Muscle of arm (tissue), 14 donors: Measurements from ENCODE around the gene HTN3. TPM values are rescaled to one million over a fixed set of nuclear protein-coding genes. Genes with fewer than 3 reads are reported as not detected.
A peak's percentile ranks its signal among the peaks of the same experiment; 100 is the strongest.
"Not testable (repeated sequence)": the region's sequence is repeated elsewhere in the genome, so short reads cannot be mapped to it uniquely, and the experiment has no call there.

Experiments
- DNase-seq: peaks from one replicate; pipeline ENCODE4 v3.0.0-alpha.2; 2013
- long read RNA-seq, 11 donors: transcript quantifications; one replicate each; lab custom pipeline, GENCODE V29; 2026
- polyA plus RNA-seq, 12 donors: library from polyadenylated mRNA; unstranded; fragments of 120-200 nt; gene quantifications; one replicate each; pipeline ENCODE4 v1.2.1, GENCODE V29; 2013; ENCODE audit not compliant: insufficient read length in 12 of 12

The HTN3 gene
- polyA plus RNA-seq: not detected
- long read RNA-seq, donor 1: 0 reads
- long read RNA-seq, donor 2: 0 reads
- long read RNA-seq, donor 3: 0 reads
- long read RNA-seq, donor 4: 0 reads
- long read RNA-seq, donor 5: 0 reads
- long read RNA-seq, donor 6: 0 reads
- long read RNA-seq, donor 7: 0 reads
- long read RNA-seq, donor 8: 0 reads
- long read RNA-seq, donor 9: 0 reads
- long read RNA-seq, donor 10: 0 reads
- long read RNA-seq, donor 11: 0 reads

GRCh38 chr4:70028159-70028558, at the start of gene HTN3:
Gene HTN3 (plus strand): TSS chr4:70028459. CDS start chr4:70030741, 2,282 bp downstream.
- not testable (repeated sequence) for DNase-seq

DNA sequence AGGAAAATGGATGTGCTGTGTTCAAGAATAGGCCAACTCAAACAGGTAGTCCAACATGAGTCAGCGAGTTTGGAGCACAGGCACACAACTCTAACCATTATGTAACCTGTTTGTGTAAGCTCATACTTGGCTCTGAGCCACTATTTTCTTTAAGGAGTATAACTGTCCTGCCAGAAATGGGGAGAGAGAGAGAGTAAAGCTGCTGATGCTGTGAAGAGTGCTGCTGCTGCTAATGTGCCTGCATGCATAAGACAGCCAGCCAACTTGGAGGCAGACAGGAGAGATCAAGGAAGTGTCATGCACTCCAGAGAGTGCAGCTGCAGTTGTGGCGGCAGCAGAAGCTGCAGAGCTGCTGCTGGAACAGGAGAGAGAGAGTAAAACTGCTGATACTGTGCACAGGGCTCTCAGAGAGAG, 44.2 kb upstream of the HTN3 start:
- DNase-seq: peak; percentile 70

- no peak for DNase-seq
Measured at GRCh38 chr4:69986663-69987062, 41.6 kb upstream of the HTN3 start.

DNA sequence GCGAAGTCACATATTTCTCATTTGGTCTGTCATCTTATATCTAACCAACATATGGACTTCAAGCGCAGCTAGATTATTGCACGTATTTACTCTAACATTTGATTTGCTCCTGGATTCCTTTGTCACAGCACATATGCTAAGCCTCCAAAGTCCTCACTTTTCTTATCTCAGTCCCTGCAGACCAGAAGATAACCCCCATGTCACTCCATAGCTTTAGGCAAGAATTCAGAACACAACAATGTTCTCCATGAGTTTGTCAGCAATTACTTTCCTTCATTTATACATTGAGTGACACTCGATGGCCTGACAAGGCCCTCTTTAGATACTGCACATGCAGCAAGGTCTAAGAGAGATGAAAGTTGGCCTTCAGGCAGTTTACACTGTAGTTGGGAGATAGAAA, 37.2 kb upstream of the HTN3 start:
- DNase-seq: no peak

- DNase-seq: no peak
Measured at GRCh38 chr4:69994782-69995181, 33.5 kb upstream of the HTN3 start.

DNA sequence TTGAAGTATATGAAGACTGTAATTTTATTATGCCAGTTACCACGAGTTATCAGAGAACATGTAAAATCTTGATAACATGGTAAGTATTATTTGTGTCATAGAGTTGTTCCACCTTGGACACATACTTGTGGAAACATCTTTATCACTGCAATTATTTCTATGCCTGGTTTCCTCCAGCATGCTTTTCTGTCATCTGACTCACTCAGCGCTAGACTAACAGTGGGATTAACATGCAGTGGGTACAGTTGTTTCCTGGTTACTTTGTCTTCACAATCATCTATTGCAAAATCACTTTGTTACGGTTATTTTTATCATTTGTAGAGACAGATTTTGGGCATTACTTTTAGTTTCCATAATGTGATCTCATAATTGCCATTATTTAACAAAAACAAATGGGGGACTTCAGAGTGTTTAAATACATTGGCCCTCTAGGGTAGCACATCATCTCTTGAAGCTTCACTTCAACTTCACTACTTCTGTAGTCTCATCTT, 32.7 kb upstream of the HTN3 start, which contains the start of gene STATH:
TSS of gene STATH (plus strand) at position 441 of the 491 bp plus-strand sequence. CDS start 2,472 bp downstream, outside the sequence.
- no peak for DNase-seq

DNA sequence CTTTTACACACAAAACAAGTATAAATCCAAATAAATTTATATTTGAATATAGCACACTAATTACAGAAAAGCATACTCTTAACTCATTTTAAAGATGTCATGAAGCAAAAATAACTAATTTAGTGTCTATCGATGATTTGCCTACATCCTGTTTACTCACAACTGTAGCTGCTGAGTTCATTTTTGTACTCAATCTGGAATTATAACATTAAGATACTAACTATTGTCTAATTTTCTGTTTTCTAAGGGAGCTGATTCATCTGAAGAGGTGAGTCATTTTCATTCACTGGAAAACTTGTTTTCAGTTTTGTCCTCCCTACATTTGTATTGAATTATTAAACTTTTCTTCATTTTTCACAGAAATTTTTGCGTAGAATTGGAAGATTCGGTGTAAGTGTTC, 28.8 kb upstream of the HTN3 start:
- DNase-seq: no peak

- DNase-seq: no peak
Measured at GRCh38 chr4:70000711-70001110, 27.5 kb upstream of the HTN3 start.

- no peak for DNase-seq
Measured at GRCh38 chr4:70002507-70002906, 25.8 kb upstream of the HTN3 start.

GRCh38 chr4:70008771-70009170, 19.5 kb upstream of the HTN3 start:
- no peak for DNase-seq

- not testable (repeated sequence) for DNase-seq
Measured at GRCh38 chr4:70019006-70019405, 9.3 kb upstream of the HTN3 start.

- DNase-seq: no peak
Measured at GRCh38 chr4:70023218-70023617, 5.0 kb upstream of the HTN3 start.

- DNase-seq: no peak
Measured at GRCh38 chr4:70027011-70027410, 1.2 kb upstream of the HTN3 start.

DNA sequence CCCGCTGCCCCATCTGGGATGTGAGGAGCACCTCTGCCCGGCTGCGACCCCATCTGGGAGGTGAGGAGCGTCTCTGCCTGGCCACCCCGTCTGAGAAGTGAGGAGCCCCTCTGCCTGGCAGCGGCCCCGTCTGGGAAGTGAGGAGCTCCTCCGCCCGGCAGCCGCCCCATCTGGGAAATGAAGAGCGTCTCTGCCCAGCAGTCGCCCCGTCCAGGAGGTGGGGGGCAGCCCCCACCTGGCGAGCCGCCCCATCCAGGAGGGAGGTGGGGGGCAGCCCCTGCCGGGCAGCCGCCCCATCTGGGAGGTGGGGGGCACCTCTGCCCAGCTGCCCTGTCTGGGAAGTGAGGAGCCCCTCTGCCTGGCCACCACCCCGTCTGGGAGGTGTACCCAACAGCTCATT, 9.3 kb downstream of the HTN3 start:
- DNase-seq: not testable (repeated sequence)

- DNase-seq: not testable (repeated sequence)
Measured at GRCh38 chr4:70039928-70040327, 11.7 kb downstream of the HTN3 start.

DNA sequence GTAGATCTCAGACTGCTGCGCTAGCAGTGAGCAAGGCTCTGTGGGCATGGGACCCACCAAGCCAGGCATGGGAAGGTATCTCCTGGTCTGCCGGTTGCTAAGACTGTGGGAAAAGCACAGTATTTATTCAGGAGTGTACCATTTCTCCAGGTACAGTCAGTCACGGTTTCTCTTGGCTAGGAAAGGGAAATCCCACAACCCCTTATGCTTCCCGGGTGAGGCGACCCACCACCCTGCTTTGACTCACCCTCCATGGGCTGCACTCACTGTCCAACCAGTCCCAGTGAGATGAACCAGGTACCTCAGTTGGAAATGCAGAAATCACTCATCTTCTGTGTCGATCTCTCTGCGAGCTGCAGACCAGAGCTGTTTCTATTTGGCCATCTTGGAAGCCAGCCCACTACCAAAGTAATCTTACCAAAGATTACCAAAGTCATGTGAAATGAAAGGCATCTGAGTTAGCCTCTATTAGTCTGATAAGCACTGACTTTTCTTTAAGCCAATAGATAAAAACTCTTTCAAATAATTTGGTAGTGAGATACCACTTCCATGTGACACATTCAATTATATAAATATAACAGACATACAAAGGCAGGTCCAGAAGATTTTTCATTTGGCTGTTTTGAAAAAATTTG, 13.5 kb downstream of the HTN3 start:
- no peak for DNase-seq

DNA sequence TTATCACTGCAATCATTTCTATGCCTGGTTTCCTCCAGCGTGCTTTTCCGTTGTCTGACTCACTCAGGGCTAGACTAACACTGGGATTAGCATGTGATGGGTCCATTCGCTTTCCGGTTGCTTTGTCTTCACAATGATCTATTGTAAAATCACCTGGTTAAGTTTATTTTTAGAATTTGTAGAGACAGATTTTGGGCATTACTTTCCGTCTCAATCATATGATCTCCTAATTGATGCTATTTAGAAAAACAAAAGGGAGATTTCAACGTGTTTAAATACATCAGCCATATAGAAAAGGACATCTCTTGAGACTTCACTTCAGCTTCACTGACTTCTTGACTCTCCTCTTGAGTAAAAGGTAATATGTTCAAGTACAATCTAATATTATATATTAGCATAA, 21.9 kb downstream of the HTN3 start, which contains the start of gene HTN1:
TSS of gene HTN1 (plus strand) at position 301 of the 400 bp plus-strand sequence. CDS start 2,639 bp downstream, outside the sequence.
- DNase-seq: not testable (repeated sequence)

DNA sequence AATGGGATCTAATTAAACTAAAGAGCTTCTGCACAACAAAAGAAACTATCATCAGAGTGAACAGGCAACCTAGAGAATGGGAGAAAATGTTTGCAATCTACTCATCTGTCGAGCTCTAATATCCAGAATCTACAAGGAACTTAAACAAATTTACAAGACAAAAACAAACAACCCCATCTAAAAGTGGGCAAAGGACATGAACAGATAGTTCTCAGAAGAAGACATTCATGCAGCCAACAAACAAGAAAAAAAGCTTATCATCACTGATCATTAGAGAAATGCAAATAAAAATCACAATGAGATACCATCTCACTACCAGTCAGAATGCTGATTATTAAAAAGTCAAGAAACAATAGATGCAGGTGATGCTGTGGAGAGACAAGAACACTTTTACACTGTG, 28.3 kb downstream of the HTN3 start:
- DNase-seq: not testable (repeated sequence)

DNA sequence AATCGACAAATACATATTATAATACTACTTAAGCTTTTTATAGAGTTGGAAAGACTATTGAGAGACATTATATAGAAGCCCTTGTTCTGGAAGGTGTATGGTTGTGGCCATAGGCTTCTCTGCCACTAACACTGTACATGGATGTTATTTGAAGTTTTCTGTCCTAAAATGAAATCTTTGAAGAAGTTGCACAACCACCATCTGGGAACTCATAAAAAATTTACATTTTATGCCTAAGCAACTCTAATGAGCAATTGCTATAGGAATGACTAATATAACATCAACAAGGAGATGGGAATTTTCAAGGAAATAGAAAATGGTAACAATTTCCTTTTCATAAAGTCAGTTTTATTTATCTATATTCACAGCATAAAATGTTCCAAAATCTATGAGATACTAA, 29.4 kb downstream of the HTN3 start:
- DNase-seq: no peak

DNA sequence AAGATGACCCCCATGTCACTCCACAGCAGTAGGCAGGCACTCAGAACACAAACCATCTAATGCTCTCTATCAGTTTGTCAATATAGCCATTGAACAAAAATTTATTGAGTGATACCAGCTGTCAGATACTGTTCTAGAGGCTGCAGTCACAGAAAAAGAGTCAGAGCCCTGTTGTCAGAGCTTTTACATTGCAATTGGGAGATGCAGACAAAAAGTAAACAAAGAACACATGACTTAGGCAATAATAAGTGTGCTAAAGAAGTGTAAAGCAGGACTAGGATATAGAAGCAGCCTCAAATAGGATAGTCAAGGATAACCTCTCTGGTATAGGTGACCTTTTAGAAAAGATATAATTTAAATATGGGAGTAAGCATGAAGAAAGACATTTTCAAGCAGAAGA, 30.9 kb downstream of the HTN3 start:
- DNase-seq: no peak

DNA sequence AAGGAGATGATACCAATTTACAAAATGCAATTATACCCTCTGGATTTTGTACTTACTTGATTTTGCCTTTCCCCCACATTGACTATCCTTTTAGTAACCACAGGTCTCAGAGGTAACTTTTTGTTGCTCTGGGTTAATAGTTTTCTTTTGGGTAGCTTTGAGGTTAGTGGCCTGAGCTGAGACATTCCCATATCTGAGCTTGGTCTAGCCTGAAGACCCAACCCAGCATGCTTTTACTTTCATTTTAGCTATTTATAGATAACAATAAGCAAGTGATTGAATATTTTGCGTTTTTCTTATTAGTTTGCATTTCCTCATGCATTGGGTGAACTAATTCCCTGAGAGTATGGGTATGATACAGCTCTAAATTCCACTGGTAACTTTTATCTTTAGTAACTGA, 33.7 kb downstream of the HTN3 start:
- DNase-seq: no peak

DNA sequence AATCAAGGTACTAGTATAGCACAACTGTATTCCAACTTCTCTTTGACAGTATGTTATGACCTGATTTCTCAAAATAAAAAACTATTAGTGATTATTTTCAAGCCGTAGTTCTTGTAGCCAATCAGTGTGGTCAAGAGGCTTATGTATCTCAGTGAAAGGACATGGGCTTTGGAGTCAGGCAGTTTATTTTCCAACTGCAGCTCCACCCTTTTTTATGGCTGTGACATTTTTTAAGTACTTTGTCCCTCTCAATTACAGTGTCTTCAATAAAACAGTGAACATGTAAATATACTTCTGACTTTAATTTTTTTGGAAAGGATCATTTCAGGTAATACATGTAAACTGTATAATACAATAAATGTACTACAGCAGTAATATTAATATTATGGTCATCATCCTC, 51.9 kb downstream of the HTN3 start:
- DNase-seq: no peak
